ENCODE results near the gene RHOH. TPM values are rescaled to one million over a fixed set of nuclear protein-coding genes. Genes with fewer than 3 reads are reported as not detected.
"Not testable (repeated sequence)": the region's sequence is repeated elsewhere in the genome, so short reads cannot be mapped to it uniquely, and the experiment has no call there.

RHOH gene
- total RNA-seq: 1 to 10 TPM in 1 of 2 donors, under 1 TPM in 1; 0.47 to 1.2 TPM

DNA sequence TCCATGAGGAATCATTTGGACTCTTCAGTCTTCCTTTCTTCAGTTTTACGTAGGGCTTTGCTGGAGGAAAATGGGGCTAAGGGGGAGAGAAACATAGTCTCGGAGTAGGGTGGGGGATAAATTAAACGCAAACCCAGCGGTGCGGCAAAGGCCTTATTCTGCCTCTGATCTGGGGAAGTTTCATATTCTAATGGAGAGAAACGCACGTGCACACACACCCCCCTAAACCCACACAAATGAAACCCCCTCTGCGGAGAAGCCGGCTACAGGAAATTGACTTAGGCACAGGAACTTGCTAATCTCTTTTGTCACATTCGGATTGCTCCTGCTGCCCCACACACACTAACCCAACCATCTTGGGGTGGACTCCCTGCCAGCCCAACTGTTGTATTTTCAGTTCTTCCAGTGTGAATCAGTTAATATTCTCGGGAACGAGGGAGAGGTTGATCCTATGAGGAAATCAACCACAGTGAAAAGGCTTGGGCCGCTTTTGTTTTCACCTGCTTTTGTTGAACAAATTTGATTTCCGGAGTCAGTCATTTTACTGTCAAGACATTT is at the start of gene RHOH:
TSS of gene RHOH (plus strand) at position 308 of the 558 bp plus-strand sequence. CDS start 46,356 bp downstream, outside the sequence.
- Histone ChIP-seq H3K27ac (no peak within 1 kb of the TSS), H3K4me3 (no peak within 1 kb of the TSS)
- DNase-seq (ENCODE audit: low spot score): no peak

GRCh38 chr4:40147490-40147889 is 49.3 kb upstream of the RHOH start:
- H3K36me3 ChIP-seq; H3K27me3 ChIP-seq; H3K4me1 ChIP-seq; H3K4me3 ChIP-seq; H3K9me3 ChIP-seq; DNase-seq (ENCODE audit: low spot score); H3K27ac ChIP-seq: not testable (repeated sequence)

More for the DNA sequence above, at the start of gene RHOH:
- no peaks in the 10 kb centered on the region for H3K36me3 ChIP-seq
- TF ChIP-seq, protein P1, sequence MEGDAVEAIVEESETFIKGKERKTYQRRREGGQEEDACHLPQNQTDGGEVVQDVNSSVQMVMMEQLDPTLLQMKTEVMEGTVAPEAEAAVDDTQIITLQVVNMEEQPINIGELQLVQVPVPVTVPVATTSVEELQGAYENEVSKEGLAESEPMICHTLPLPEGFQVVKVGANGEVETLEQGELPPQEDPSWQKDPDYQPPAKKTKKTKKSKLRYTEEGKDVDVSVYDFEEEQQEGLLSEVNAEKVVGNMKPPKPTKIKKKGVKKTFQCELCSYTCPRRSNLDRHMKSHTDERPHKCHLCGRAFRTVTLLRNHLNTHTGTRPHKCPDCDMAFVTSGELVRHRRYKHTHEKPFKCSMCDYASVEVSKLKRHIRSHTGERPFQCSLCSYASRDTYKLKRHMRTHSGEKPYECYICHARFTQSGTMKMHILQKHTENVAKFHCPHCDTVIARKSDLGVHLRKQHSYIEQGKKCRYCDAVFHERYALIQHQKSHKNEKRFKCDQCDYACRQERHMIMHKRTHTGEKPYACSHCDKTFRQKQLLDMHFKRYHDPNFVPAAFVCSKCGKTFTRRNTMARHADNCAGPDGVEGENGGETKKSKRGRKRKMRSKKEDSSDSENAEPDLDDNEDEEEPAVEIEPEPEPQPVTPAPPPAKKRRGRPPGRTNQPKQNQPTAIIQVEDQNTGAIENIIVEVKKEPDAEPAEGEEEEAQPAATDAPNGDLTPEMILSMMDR (IDR thresholded peaks at IDR 0.05): no peak
- no peaks in the 10 kb centered on the region for H3K9me3 ChIP-seq
- no peaks in the 10 kb centered on the region for H3K27me3 ChIP-seq
- no peaks in the 10 kb centered on the region for H3K4me1 ChIP-seq

DNA sequence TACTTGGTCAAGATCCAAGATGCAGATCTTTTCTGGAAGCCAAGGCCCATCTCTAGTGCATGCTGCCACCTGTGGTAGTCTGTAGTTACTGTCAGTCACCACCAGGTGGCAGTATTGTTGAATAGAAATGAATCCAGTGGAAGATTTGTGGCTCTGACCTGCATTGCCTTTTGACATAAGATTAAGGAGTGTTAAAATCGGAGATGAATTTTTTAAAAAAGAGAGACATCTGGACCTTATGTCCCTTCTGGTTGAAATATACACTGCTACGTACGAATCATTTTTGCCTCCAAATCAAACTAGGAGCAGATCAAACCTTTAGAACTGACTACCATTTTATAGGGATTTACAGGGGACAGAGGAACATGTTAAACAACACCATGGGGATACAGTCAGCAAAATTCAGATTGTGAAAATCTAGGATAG is 46.9 kb upstream of the RHOH start:
- H3K27me3 ChIP-seq: no peaks in the 10 kb centered on the region
- DNase-seq (ENCODE audit: low spot score): peak; percentile 70
- H3K4me1 ChIP-seq: no peaks in the 10 kb centered on the region
- no peaks in the 10 kb centered on the region for H3K36me3 ChIP-seq
- TF ChIP-seq, protein P1 (IDR thresholded peaks at IDR 0.05): peak; percentile 78 to 82
- no peaks in the 10 kb centered on the region for H3K9me3 ChIP-seq
- no peak overlapping the region for H3K27ac ChIP-seq
- H3K4me3 ChIP-seq: no peak overlapping the region

- Histone ChIP-seq H3K27me3 (no peaks in the 10 kb centered on the region), H3K36me3 (no peaks in the 10 kb centered on the region), H3K4me1 (no peaks in the 10 kb centered on the region), H3K27ac (no peak overlapping the region), H3K4me3 (no peak overlapping the region), H3K9me3 (no peaks in the 10 kb centered on the region)
- TF ChIP-seq, protein P1 (IDR thresholded peaks at IDR 0.05): no peak
- no peak for DNase-seq (ENCODE audit: low spot score)
These were observed 45.9 kb upstream of the RHOH start for GRCh38 chr4:40150932-40151331.

DNA sequence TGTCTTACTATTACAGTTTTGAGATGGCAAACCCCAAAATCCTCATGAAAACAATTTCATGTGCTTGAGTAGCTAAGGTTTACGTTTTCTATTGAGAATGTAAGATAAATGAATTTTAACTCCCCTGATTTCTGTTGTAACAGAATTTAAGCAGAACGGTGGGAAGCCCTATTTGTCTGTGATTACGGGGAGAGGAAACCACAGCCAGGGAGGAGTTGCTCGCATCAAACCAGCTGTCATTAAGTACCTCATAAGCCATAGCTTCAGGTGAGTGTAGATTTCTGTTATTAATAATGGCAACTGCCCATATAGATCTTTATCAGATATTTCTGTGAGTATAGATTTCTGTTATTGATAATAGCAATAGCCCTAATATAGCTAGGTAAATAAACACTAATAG is 44.2 kb upstream of the RHOH start:
- DNase-seq (ENCODE audit: low spot score): no peak

GRCh38 chr4:40157436-40157835 is 39.4 kb upstream of the RHOH start:
- Histone ChIP-seq H3K27me3 (no peaks in the 10 kb centered on the region), H3K4me3 (no peak overlapping the region), H3K27ac (no peak overlapping the region), H3K36me3 (no peaks in the 10 kb centered on the region), H3K4me1 (no peaks in the 10 kb centered on the region), H3K9me3 (no peaks in the 10 kb centered on the region)
- DNase-seq (ENCODE audit: low spot score): no peak
- TF ChIP-seq, protein P1 (IDR thresholded peaks at IDR 0.05): no peak

More for the DNA sequence above, 44.2 kb upstream of the RHOH start:
- Histone ChIP-seq H3K27ac (no peak overlapping the region), H3K4me1 (no peaks in the 10 kb centered on the region), H3K4me3 (no peak overlapping the region), H3K9me3 (no peaks in the 10 kb centered on the region), H3K36me3 (no peaks in the 10 kb centered on the region), H3K27me3 (no peaks in the 10 kb centered on the region)
- TF ChIP-seq, protein P1 (IDR thresholded peaks at IDR 0.05): no peak
